ENCODE data around the gene FAAP24. TPM values are rescaled to one million over a fixed set of nuclear protein-coding genes. Genes with fewer than 3 reads are reported as not detected.

Gene FAAP24
- total and polyA plus RNA-seq, 2 donors (not counting 3 experiments of a cell fraction or from before 2014, with no cell fraction given): 2.0 to 4.4 TPM

GRCh38 chr19:32935629-32936028 is 36.4 kb upstream of the FAAP24 start:
- Histone ChIP-seq H3K36me3 (ENCODE audit: control insufficient read depth in 2 of 2, extremely low read depth in 1 of 2, insufficient read depth in 2 of 2, low read length in 2 of 2) (peaks cover 2 to 18% of the 10 kb centered on the region in 2 experiments), H2AFZ (ENCODE audit: low read depth, low read length) (no peak overlapping the region), H3K9ac (replicated peaks; ENCODE audit: extremely low read depth, insufficient read depth, low read length) (no peak overlapping the region), H3K27ac (ENCODE audit: insufficient read depth, low read depth, low read length) (no peak overlapping the region), H3K4me1 (ENCODE audit: control insufficient read depth, extremely low read depth, insufficient read depth, low read length) (no peaks in the 10 kb centered on the region), H3K4me3 (replicated peaks in 1 of 3; ENCODE audit: insufficient read depth in 1 of 3, low read depth in 1 of 3, low read length in 3 of 3) (no peak overlapping the region), H3K79me2 (ENCODE audit: control insufficient read depth, insufficient read depth, low read length) (no peaks in the 10 kb centered on the region), H3K27me3 (ENCODE audit: control insufficient read depth in 2 of 2, insufficient read depth in 2 of 2, low read length in 2 of 2) (no peaks in the 10 kb centered on the region), H3K4me2 (ENCODE audit: insufficient read depth, low read length) (no peak overlapping the region), H3K9me1 (replicated peaks; ENCODE audit: control insufficient read depth, extremely low read depth, insufficient read depth, low read length) (no peaks in the 10 kb centered on the region), H4K20me1 (replicated peaks; ENCODE audit: control insufficient read depth, extremely low read depth, insufficient read depth, low read length) (no peaks in the 10 kb centered on the region), H3K9me3 (replicated peaks; ENCODE audit: control insufficient read depth, insufficient read depth, low read length) (no peaks in the 10 kb centered on the region)
- FAIRE-seq (no peak), DNase-seq (ENCODE audit: low read depth, low spot score) (no peak)
- dilution Hi-C loops (cut with MboI; ENCODE audit: extremely low pct_ligation_motif_present, low sequenced_read_pairs): no loop called here
- intact Hi-C loops (cut with micrococcal nuclease): no loop called here
- no TSS peak for BruUV-seq (replicated peaks)
- CTCF ChIA-PET: no interaction called here
- TF ChIP-seq GATA2 (IDR thresholded peaks at IDR 0.05; ENCODE audit: insufficient read depth, insufficient read length, low read depth, low read length): no peak
- no peak for TF ChIP-seq CTCF (IDR thresholded peaks at IDR 0.05; ENCODE audit: extremely low read depth in 1 of 2, insufficient read depth in 1 of 2, low read depth in 1 of 2, low read length in 2 of 2)
- TF ChIP-seq EZH2 (IDR thresholded peaks at IDR 0.05; ENCODE audit: borderline replicate concordance, low read depth, low read length, severe bottlenecking): no peak
- no peak for TF ChIP-seq FOS (IDR thresholded peaks at IDR 0.05; ENCODE audit: borderline replicate concordance, insufficient read depth, low read length)
- no peak for TF ChIP-seq MYC (IDR thresholded peaks at IDR 0.05; ENCODE audit: low read depth, low read length)
- no peak for TF ChIP-seq JUN (IDR thresholded peaks at IDR 0.05; ENCODE audit: borderline replicate concordance, insufficient read depth, insufficient read length, low read depth)
- no peak for TF ChIP-seq MAX (IDR thresholded peaks at IDR 0.05; ENCODE audit: insufficient read depth, insufficient read length)
- no peak for TF ChIP-seq POLR2AphosphoS5 (IDR thresholded peaks at IDR 0.05; ENCODE audit: insufficient read depth, low read depth, low read length)
- TF ChIP-seq POLR2A (IDR thresholded peaks at IDR 0.05; ENCODE audit: low read depth, low read length): no peak
- POLR2A ChIA-PET: no interaction called here

Data from endothelial cell of umbilical vein (primary cell).